Retinal pigment epithelial cell (primary cell): ENCODE data around the gene GFY.

Experiments used
- DNase-seq: peaks from one replicate; pipeline ENCODE4 v3.0.0-alpha.2; 2010; ENCODE audit warnings: low read depth
- H3K4me3 ChIP-seq: 2 replicates; pipeline ENCODE4 v1.5.1; 2011; ENCODE audit warnings: mild to moderate bottlenecking, low read length, control low read depth, moderate library complexity
- CTCF ChIP-seq: conservative IDR thresholded peaks from 2 replicates; pipeline ENCODE4 v1.5.1; 2011; ENCODE audit warnings: low read depth, low read length, control low read depth, inconsistent platforms

GFY gene

GRCh38 chr19:49415810-49416200, 9.4 kb upstream of the GFY start:
- no peak overlapping the region for H3K4me3 ChIP-seq
- no peak for DNase-seq
- no peak for TF ChIP-seq CTCF

GRCh38 chr19:49417088-49417487, 8.1 kb upstream of the GFY start:
- no peak for DNase-seq
- H3K4me3 ChIP-seq, result no peak overlapping the region
- no peak for TF ChIP-seq CTCF

GRCh38 chr19:49418511-49418910, 6.7 kb upstream of the GFY start:
- TF ChIP-seq CTCF, result no peak
- DNase-seq, result no peak
- no peak overlapping the region for H3K4me3 ChIP-seq

- H3K4me3 ChIP-seq, result no peak overlapping the region
- DNase-seq, result no peak
- TF ChIP-seq CTCF, result no peak
These were observed 6.0 kb upstream of the GFY start for GRCh38 chr19:49419173-49419572.

GRCh38 chr19:49420227-49420626, 5.0 kb upstream of the GFY start:
- no peak overlapping the region for H3K4me3 ChIP-seq
- DNase-seq, result no peak
- no peak for TF ChIP-seq CTCF

GRCh38 chr19:49421039-49421877, 3.9 kb upstream of the GFY start:
- no peak for DNase-seq
- TF ChIP-seq CTCF, result no peak
- H3K4me3 ChIP-seq, result peak overlapping the region; percentile 12

- no peak overlapping the region for H3K4me3 ChIP-seq
- DNase-seq, result no peak
- TF ChIP-seq CTCF, result no peak
These were observed 3.3 kb upstream of the GFY start for GRCh38 chr19:49421878-49422202.
